HCT116 (cell line): ENCODE measurements around the gene CUX1.

Experiments used
- CEBPB ChIP-seq: IDR thresholded peaks from 2 replicates; pipeline ENCODE4 v1.6.1; 2012; ENCODE audit warnings: low read depth
- CTCF ChIP-seq, 3 experiments: fragments of 200-600 bp in 1 of 3; sonication (generic) in 1 of 3; IDR thresholded peaks in 2 of 3; conservative IDR thresholded peaks in 1 of 3; 2 replicates each; pipeline ENCODE4 v1.5.1; 2012 to 2017; ENCODE audit warnings: low read depth in 2 of 3, low read length in 2 of 3, antibody characterized with exemption in 1 of 3, borderline replicate concordance in 1 of 3, control low read depth in 1 of 3, mild to moderate bottlenecking in 1 of 3, mixed read lengths in 1 of 3, mixed run types in 1 of 3, moderate library complexity in 1 of 3; ENCODE audit not compliant: insufficient read depth in 1 of 3
- EZH2 ChIP-seq: fragments of 200-600 bp; sonication (generic); IDR thresholded peaks from 2 replicates; pipeline ENCODE4 v1.6.1; 2017; ENCODE audit warnings: antibody characterized with exemption, mixed run types
- POLR2AphosphoS5 ChIP-seq: IDR thresholded peaks from 2 replicates; pipeline ENCODE4 v1.6.1; 2011; ENCODE audit warnings: mild to moderate bottlenecking, low read depth, low read length, moderate library complexity
- ZNF274 ChIP-seq: fragments of 200-500 bp; sonication (Bioruptor generic); IDR thresholded peaks from 2 replicates; pipeline ENCODE4 v1.6.1; 2014; ENCODE audit warnings: mild to moderate bottlenecking, low read depth, low read length, inconsistent platforms

- TF ChIP-seq EZH2, result no peak
- TF ChIP-seq ZNF274, result no peak
- TF ChIP-seq POLR2AphosphoS5, result no peak
- no peak for TF ChIP-seq CEBPB
- TF ChIP-seq CTCF (IDR thresholded peaks at IDR 0.05 in 2 of 3, conservative IDR thresholded peaks at IDR 0.05 in 1 of 3; ENCODE audit: borderline replicate concordance in 1 of 3, insufficient read depth in 1 of 3, low read depth in 2 of 3, low read length in 2 of 3), result no peak
Observed at GRCh38 chr7:102065226-102065625, 247.8 kb downstream of the CUX1 start.
